SH-SY5Y (cell line): Measurements from ENCODE around the gene NTMT2.

Experiments
- GATA2 ChIP-seq: IDR thresholded peaks from 2 replicates; pipeline ENCODE4 v1.6.1; 2011; ENCODE audit warnings: mild to moderate bottlenecking, low read depth, low read length
- GATA3 ChIP-seq: IDR thresholded peaks from 2 replicates; pipeline ENCODE4 v1.6.1; 2011; ENCODE audit warnings: low read depth, mild to moderate bottlenecking, low read length, moderate library complexity

GRCh38 chr1:170122366-170122765 is 23.4 kb upstream of the NTMT2 start:
- TF ChIP-seq GATA2: no peak
- no peak for TF ChIP-seq GATA3
